Prostate gland (tissue), 2 donors: ENCODE data around the gene FCRLA.

Source experiments
- CTCF ChIP-seq, 4 experiments: fragments of 200-600 bp in 2 of 4; fragments of 450-650 bp in 2 of 4; sonication (generic) in 2 of 4; IDR thresholded peaks; 1 replicate in 3 of 4; 2 replicates in 1 of 4; pipeline ENCODE4 v1.5.1; 2016 to 2019; ENCODE audit warnings: antibody characterized with exemption in 4 of 4, mild to moderate bottlenecking in 2 of 4, moderate library complexity in 2 of 4
- POLR2A ChIP-seq: fragments of 450-650 bp; IDR thresholded peaks from one replicate; pipeline ENCODE4 v1.6.1; 2016; ENCODE audit warnings: antibody characterized with exemption, mild to moderate bottlenecking

GRCh38 chr1:161740921-161741320, 33.9 kb downstream of the FCRLA start:
- TF ChIP-seq POLR2A (no peak), CTCF (IDR thresholded peaks at IDR 0.05) (no peak)
